GM21528 (cell line): ENCODE results near the gene MAML3.

Experiments
- ATAC-seq: cut with Tn5 transposase; IDR thresholded peaks from one replicate; pipeline ENCODE4 v1.9.1; 2021; ENCODE audit warnings: mild to moderate bottlenecking, moderate library complexity; ENCODE audit not compliant: unreplicated experiment, low FRiP score

MAML3 gene

DNA sequence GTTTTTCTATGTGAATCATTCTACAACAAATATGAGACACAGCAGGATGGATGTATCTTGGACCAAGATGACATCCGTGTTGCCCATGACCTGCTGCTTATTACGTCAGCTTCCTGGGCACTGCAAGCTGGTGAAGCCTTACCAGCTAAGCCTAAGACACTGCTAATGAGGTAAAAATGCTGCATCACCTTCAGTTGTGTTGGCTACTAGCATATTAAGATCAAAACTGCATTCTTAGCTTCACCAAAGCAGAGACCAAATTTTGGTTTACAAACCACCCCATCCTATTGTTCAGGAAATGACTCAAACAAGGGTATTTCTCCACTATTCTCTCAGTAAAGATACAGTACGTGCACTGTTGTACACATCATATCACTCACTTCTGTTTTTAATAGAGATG is 50.3 kb downstream of the MAML3 start:
- ATAC-seq: no peak

DNA sequence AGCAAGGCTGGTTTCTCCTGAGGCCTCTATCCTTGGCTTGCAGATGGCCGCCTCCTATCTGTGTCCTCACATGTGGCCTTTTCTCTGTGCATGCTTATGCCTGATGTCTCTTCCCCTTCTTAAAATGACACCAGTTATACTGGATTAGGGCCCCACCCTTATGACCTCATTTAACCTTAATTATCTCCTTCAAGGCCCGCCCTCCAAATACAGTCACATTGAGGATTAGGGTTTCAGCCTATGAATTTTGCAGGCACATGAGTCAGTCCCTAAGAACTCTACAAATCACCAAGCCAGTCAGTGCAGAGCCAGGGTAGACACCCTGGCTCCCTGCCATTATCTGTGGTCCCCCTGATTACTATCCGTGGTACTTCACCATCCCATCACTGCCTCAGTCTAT is 51.6 kb downstream of the MAML3 start:
- ATAC-seq: no peak

DNA sequence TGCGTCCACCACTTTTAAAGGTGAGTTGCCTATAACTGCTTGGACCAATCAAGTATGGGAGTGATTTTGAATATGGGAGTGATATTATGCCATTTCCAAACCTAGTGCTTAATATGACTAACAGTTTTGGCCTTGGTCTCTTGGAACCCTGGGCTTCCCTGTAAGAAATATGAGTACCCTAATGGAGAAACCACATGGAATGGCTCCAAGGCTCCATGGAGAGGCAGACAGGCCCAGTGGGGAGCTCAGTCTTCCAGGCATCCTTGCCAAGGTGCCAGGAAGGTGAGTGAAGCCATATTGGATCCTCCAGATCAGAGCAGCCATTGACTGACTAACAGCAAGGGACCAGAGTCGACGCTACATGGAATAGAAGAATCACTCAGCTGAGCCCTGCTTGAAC is 53.2 kb downstream of the MAML3 start:
- ATAC-seq: no peak

DNA sequence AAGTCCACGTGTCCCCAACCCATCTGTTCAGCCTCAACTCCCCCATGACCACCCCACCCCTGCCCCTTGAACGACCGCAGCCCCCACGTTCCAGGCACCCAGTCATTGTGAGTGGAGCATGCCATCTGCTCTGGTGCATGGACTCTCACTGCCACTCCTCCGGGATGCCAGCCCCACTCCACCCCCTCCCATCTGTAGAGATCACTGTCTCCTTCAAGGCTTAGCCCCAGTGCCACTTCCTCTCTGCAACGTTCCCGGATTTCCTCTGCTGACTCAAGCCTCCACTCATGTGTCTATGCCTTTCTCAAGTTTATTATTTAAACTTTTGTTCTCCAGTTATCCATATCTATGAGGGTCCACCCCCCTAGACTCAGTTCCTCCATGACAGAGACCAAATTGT is 54.0 kb downstream of the MAML3 start:
- no peak for ATAC-seq

DNA sequence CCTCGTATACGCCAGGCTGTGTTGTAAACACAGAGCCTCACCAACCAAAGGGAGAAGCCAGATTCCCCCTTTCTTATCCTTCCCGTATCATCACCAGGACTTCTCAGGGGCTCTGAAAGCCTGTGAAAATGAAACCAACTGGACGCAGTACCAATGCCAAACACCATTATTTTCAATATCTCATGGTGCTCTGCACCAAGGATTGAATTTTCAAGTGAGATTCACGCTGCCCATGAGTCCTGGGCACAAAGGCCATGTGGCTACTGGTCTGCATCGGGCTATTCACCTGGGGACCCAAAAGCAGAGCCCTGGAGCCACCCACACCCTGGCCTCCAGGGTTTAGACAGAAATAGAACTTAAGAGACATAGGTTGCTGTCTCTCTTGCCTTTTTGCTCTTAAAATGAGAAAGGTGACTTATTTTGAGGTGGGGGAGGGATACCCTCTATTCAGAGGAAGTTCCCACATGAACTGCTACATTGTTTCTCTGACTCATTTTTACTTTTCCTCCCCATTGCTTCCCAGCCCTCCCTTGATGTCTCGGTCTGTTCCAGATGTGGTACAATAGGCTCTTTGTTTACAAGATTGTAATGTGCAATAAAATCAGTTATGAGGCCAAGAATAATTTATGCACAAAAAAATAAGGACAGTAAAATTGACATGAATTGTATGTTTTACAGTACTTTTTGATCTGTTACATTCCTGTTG is 55.4 kb downstream of the MAML3 start:
- ATAC-seq: no peak

DNA sequence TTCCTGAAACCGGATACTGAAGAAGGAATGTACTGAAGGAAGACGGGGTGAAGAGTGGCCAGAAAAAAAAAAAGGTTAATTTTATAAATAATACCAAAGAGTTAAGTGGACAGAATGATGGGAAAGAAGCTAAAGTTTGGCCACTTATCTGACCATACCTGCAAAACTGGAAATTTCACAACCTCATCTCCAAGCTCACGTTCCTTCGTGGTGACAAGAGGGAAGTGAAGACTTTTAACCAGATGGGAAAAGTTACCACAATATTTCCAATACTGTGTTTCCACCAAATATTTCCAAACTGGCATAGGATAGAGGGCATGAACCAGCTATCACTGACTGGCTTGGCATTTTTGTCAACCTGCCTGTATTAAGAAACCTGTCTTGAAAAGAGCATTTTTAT is 56.4 kb downstream of the MAML3 start:
- no peak for ATAC-seq

DNA sequence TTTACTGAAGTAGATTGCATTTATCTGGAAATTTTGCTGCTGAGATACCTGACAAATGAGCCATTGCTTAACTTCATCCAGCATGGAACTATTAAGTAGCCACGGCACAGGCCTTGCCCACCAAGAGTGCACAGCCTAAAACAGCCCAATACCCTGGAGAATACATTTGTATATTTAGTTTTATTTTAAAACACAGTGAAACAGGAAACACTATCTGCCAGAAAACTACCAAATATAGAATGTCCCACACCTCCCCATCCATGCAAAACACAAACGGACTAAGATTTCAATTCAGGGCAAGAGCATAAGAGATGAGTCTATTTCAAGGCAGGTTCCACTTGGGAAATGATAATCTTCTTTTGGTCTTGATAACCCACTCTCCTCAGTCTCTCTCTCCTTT is 57.1 kb downstream of the MAML3 start:
- ATAC-seq: no peak

DNA sequence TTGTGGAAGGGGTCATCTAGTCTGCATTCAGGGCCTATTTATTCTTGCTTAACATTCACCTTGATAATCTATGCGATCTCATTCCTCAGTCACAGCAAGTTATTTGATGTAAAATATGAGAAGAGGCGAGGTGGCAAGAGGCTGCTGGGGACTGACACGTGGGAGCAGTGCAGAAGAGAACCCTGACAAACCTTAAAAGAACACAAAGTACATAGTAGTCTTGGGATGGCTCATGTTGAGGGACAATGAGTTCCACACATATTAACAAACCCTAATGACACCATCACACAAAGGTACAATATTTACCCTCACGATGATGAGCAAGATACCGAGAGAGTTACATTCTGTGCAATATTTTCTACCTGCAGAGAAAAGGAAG is 57.5 kb downstream of the MAML3 start:
- ATAC-seq: no peak

DNA sequence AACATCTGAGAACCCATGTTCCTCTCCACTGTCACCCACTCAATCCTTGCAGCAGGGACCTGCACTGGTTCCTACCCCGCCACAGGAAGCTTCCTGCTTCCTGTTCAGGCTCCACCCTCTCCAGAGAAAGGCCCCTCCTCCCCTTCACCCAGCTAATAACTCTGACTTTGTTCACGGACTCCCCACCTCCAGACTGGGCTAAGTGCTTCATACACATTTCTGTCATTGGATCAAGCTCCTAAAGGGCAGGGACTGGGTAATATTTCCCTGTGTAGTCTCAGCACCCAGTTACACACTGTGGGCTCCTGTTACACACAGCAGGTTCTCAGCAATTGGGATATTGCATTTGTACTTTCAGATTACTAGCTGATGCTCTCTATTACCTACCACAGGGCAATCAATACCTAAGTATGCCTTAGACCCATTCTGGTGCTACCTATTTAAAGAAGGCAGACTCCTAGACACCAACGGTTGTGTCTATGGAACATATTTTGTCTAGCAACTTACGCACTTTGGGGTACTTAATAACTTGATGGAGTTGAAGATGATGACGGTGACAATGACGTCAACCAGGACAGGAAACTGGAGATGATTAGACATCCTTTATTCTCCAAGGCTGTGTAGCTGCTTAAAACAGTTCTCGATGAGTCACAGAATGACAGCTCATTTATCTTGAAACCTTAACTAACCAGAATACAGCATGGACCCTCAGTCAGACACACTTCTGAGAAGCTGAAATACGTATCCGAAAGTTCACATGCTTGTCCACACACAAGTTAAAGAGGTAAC is 58.1 kb downstream of the MAML3 start:
- ATAC-seq: no peak

DNA sequence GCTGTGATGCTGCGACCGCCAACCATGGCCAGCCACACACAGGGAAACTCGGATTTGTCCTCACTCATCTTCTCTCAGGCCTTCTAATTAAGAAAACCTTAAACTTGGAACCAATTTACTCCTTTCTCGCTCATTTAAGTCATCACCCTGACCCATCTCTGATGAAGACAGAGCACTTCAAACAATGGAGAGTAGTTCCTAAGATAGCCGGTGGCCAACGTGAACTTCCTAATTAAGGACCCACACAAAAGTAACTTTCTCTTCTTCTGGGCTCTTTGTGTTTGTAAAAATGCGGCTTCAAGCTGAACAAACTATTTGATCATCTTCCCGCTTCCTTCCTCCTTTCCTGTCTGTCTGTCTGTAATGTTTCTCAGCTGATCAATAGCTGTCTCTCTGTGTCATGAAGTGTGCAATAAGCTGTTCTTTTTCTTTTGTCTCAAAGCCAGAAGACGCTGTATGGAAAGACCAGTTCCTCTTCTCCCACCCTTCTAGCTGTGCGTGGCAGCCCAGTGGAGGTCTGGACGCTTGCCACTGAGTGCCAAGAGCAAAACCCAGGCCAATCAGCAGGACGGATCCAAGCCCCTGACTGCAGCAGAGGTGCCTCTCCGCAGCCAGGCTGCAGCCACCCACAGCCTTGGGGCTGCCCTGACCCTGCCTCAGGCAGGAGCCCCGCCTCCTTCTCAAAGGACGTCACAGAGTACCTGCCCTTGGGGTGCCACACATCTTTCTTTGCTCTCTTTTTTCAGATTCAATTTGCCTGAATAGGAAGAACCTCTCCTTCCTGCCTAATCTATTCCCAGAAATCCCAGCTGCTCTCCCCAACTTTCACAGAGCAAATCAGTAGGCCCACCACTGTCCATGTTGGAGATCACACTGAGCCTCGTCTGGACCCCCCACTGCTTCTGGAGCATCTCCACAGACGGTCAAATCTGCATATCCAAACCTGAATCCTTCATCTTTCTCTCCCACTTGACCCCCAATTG is 59.3 kb downstream of the MAML3 start:
- ATAC-seq: no peak

DNA sequence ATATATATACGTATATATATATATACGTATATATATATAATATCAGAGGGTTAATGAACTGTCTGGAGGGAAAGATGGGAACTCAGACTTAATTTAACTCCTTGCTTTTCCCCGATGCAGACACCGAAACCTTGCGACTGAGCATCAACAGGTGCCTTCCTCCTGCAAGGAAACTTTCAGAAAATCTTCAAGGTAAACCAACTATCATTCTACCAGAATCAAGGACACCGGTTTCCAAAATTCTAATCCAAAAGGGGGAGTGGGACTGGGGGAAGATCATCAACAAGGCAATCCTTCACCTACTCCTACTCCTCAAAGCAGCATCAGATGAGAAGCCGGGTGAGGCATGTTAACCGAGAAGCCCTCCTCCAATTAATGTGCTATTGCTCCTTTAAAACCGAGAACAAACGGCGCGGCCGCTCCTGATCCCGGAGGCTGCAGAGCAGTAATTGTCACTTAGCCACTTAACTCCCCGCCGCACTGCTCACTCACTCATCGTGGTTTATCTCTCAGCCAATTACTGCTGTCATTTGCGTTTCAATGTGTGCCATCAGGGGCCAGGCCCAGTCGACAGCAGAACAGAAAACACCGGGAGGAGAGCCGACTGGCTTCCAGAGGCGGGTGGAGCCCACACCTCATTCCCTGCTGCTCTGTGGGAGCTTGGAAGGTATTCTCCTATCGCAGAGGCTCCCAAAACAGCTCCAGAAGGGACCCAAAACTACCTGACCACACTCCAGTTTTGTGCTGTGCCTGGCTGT is 61.7 kb downstream of the MAML3 start:
- no peak for ATAC-seq

DNA sequence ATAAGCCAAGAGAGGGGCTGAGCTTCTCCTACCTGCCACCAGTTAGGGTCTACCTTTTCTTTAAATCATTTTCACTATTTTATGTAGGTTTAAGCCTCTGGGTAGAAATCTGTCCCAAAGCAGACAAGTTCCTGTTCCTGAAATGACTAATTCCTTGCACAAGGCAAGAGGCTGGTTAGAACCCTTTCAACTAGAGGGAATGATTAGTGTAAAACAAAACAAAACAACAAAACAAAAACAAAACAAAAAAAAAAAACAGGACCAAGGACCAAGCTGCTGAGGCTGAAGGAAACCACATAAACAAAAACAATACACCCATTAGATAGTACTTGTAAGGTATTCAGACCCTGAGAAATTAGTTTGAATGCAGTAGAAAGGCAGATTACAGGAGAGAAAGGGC is 62.7 kb downstream of the MAML3 start:
- ATAC-seq: no peak

DNA sequence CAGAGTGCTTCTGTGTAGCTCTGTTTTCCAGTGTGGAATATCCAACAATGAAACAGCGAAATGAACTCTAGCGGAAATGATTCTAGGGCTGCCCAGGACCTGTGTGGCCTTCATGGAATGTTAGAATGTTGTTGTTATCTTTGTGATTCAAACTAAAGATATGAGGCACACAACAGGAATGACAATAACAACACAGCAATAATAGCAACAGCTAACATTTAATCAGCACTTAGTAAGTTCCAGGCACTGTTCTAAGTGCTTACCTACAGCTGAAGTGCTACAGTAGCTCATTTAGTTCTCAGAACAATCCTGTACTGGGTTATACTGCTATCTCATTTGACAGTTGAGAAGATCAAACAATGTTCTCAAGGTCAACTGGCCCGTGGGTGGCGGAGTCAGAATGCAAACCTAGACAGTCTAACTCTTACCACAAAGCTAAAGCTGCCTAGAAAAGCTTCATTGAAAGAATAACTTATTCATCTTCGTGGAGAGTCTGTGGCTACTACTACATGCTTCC is 63.7 kb downstream of the MAML3 start:
- ATAC-seq: no peak

DNA sequence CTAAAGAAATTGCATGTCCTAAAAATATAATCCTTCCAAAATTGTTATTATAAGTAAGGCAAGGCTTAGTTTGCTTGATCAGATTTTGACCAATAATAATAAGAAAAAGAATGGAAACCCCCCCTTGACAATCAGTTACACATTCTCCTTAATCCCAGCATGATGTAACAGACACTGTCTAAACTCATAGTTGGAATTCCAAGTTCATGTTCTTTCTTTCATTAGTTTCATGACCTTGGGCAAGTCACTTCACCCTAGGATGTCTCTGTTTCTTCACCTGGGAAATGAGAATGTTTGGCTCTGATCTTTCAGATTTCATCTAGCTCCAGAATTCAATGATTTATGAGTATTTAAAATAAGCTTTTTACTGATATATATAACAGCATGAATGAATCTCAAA is 64.8 kb downstream of the MAML3 start:
- no peak for ATAC-seq

DNA sequence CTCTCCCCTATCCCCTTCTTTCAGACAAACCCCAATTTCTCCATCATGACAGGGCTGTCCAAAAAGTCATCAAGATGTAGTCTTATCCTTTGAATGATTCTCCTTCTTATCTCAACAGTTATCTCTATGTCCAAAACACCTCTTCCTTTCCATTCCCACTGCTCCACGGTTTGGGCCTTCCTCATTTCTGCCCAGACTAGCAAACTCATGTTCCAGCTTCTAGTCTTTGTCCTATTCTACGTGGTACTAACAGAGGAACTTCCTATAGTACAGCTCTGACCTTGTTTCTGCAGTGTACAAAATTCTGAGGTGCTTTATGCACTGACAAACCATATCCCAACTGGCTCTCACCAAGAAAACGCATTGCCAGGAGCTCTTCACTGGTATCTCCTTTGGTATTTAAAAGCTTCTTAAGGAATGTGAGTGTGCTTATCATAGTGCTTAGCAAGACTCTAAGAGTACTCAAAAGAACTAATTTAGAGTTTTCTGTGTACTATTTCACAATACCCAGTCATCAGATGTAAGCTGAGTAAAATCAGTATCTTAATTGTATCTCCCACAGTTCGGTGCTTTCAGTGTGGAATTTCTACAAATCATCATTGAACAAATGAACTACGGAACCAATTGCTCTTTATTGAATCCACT is 65.5 kb downstream of the MAML3 start:
- ATAC-seq: no peak

DNA sequence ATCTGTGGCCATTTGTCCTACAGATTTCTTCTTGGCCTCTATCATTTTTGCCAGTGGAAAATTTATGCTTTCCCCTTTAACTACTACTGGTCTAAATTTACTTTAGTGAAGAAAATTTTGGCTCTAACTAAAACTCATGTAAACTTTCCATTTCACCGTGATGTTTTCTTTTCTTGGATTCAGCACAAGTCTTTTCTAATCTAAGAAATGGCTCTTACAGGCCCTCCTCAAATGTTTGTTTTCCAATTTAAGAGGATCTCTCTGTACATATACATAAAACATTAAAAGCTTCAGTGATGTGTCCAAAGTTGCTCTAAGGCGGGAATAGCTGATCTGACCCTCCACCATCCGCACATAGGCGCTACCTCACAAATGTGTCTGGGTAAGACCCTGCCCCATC is 68.1 kb downstream of the MAML3 start:
- ATAC-seq: no peak

DNA sequence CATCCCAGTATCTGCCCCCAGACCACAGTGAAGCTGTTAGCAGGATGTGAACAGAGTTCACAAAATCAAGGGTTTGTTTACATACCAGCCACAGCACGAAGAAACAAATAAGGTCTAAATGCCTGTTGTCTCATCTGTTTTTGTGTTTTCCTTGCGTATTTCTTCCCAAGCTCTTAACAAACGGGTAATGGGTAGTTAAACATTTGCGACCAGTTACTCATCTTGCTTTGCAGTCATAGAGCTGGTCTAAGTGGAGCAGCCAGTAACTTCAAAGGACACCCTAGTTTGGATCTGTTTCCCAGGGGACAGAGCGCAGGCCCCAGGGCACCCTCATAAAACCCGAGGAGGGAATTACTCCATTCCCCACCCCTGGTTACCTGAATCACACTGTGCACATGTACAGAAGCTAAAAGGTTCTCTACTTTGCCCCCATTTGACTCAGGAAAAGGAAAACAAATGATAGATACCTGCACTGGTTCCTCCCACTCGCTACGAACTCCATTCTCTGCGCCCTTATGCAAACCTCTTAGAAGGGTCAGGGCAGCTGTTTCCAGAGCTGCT is 68.8 kb downstream of the MAML3 start:
- no peak for ATAC-seq

DNA sequence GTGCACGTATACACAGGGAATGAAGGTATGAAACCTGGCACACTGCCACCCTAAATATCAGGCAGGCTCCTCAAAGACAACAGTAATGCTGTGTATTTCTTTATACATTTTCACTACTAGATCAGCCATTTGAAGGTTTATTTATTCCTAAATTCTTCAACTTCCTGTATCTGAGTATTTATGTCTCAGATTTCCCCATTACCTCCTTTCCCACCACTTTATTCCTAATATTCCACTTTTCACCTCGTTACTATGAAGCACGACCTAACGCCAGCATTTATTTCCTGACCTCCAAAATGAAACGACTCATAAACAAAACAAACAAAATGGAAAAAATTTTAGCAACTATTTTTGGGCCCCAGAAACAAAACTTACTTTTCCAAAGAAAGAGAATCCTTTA is 69.6 kb downstream of the MAML3 start:
- no peak for ATAC-seq

DNA sequence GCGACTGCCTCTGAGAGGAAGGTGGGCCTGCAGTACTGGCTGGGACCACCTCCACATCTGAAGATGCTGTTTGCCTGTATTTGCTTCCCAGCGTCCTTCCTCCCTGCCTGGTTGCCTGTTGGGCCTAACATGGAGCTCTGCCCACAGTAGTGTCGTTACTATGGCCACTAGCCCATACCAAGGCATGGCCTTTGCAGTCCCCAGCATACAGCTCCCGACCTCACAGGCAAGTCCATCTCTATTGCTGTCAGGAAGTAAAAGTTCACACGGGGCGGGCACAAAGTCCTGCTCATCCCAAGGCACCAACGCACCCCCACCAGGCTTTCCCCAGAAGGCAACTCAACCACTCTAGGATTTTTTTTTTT is 71.6 kb downstream of the MAML3 start:
- ATAC-seq: no peak
